Hepatocyte (in vitro differentiated cells): ENCODE data around the gene GALNTL6. TPM values are rescaled to one million over a fixed set of nuclear protein-coding genes. Genes with fewer than 3 reads are reported as not detected.
A peak's percentile ranks its signal among the peaks of the same experiment; 100 is the strongest.

Experiments
- DNase-seq: peaks from one replicate; pipeline ENCODE4 v3.0.0-alpha.2; 2016; ENCODE audit warnings: low spot score
- H2AFZ ChIP-seq: fragments of 200-600 bp; sonication (generic); 2 replicates; pipeline ENCODE4 v1.6.0; 2016; ENCODE audit warnings: antibody characterized with exemption, mild to moderate bottlenecking
- H3K27ac ChIP-seq: fragments of 200-600 bp; sonication (generic); 2 replicates; pipeline ENCODE4 v1.5.1; 2016; ENCODE audit warnings: mild to moderate bottlenecking
- H3K27me3 ChIP-seq: fragments of 200-600 bp; sonication (generic); 2 replicates; pipeline ENCODE4 v1.6.1; 2016
- H3K36me3 ChIP-seq: fragments of 200-600 bp; sonication (generic); replicated peaks from 2 replicates; pipeline ENCODE4 v1.5.1; 2016; ENCODE audit warnings: low read depth; ENCODE audit not compliant: insufficient read depth
- H3K4me1 ChIP-seq: fragments of 200-600 bp; sonication (generic); 2 replicates; pipeline ENCODE4 v1.5.1; 2016; ENCODE audit warnings: mild to moderate bottlenecking, moderate library complexity; ENCODE audit not compliant: insufficient read depth
- H3K4me2 ChIP-seq: fragments of 200-600 bp; sonication (generic); 2 replicates; pipeline ENCODE4 v1.6.0; 2016
- H3K4me3 ChIP-seq: fragments of 200-600 bp; sonication (generic); 2 replicates; pipeline ENCODE4 v1.5.1; 2016; ENCODE audit warnings: mild to moderate bottlenecking
- H3K79me2 ChIP-seq: fragments of 200-600 bp; sonication (generic); 2 replicates; pipeline ENCODE4 v1.6.0; 2017; ENCODE audit warnings: mild to moderate bottlenecking
- H3K9me2 ChIP-seq: fragments of 200-600 bp; sonication (generic); replicated peaks from 2 replicates; pipeline ENCODE4 v1.6.0; 2017; ENCODE audit warnings: mild to moderate bottlenecking; ENCODE audit not compliant: insufficient read depth
- H3K9me3 ChIP-seq: fragments of 200-600 bp; sonication (generic); 2 replicates; pipeline ENCODE4 v1.5.1; 2016; ENCODE audit warnings: low read depth, mild to moderate bottlenecking
- H4K20me1 ChIP-seq: fragments of 200-600 bp; sonication (generic); 2 replicates; pipeline ENCODE4 v1.6.0; 2016; ENCODE audit warnings: mild to moderate bottlenecking; ENCODE audit not compliant: insufficient read depth, poor library complexity, severe bottlenecking
- CTCF ChIP-seq: fragments of 200-600 bp; sonication (generic); IDR thresholded peaks from 2 replicates; pipeline ENCODE4 v1.5.1; 2016; ENCODE audit warnings: antibody characterized with exemption, mild to moderate bottlenecking; ENCODE audit not compliant: poor library complexity
- EZH2 ChIP-seq: fragments of 200-600 bp; sonication (generic); IDR thresholded peaks from 2 replicates; pipeline ENCODE4 v1.6.1; 2016; ENCODE audit warnings: antibody characterized with exemption, mild to moderate bottlenecking, borderline replicate concordance
- EZH2phosphoT487 ChIP-seq: fragments of 200-600 bp; sonication (generic); IDR thresholded peaks from one replicate; pipeline ENCODE4 v1.6.1; 2018; ENCODE audit warnings: antibody characterized with exemption, mild to moderate bottlenecking, low read depth, moderate library complexity; ENCODE audit not compliant: unreplicated experiment, severe bottlenecking
- WGBS: methylation state at CpG from one replicate; pipeline ENCODE4 v1.1.6; 2016; ENCODE audit warnings: low lambda C conversion rate; ENCODE audit errors: missing lambda C conversion rate; 5-methylcytosine and 5-hydroxymethylcytosine counted together
- polyA plus RNA-seq: library from polyadenylated mRNA; unstranded; fragments of >200 nt; fragmentation: Nextera tagmentation; extraction: Ambion mirVana; gene quantifications from 2 replicates; pipeline ENCODE4 v1.2.1, GENCODE V29; 2016
- total RNA-seq: library from RNA; depleted of rRNA; stranded (reverse); fragments of >200 nt; gene quantifications from 2 replicates; pipeline ENCODE4 v1.2.3, GENCODE V29; 2014

The GALNTL6 gene
- total and polyA plus RNA-seq, 2 experiments from 2014 or later = 0.53 to 0.74 TPM

DNA sequence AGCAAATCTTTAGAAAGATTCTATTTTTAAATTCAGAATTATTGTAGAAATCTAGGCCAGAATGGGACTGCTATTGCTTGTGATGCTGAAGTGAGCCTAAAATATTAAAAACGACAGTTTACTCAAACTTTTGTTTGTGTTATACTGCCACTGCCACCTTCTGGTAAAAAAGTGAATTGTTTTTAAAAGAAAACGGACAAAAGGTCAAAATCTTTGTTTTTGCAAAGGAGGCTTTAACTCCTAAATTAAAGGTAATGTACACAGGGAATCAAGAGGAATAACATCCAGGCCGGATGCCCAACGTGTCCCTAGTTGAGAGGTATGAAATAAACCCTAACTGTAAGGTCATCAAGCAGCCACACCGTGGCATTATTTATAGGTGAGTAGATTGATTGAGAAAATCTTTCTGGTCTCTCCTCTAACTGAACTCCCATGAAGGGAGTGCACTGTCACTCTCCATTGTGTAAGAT is 1017.1 kb downstream of the GALNTL6 start:
- DNase-seq = peak; percentile 48
- Histone ChIP-seq H3K27ac (no peak overlapping the region), H2AFZ (peak overlapping the region; percentile 32), H3K4me3 (no peak overlapping the region), H4K20me1 (no peaks in the 10 kb centered on the region), H3K79me2 (no peaks in the 10 kb centered on the region), H3K36me3 (no peaks in the 10 kb centered on the region), H3K4me1 (no peaks in the 10 kb centered on the region), H3K4me2 (no peak overlapping the region), H3K27me3 (no peaks in the 10 kb centered on the region), H3K9me2 (no peaks in the 10 kb centered on the region), H3K9me3 (no peaks in the 10 kb centered on the region)
- 9% methylated on average over 5 of the region's 5 CpGs for WGBS
- TF ChIP-seq EZH2phosphoT487 (no peak), CTCF (peak; percentile 61)

DNA sequence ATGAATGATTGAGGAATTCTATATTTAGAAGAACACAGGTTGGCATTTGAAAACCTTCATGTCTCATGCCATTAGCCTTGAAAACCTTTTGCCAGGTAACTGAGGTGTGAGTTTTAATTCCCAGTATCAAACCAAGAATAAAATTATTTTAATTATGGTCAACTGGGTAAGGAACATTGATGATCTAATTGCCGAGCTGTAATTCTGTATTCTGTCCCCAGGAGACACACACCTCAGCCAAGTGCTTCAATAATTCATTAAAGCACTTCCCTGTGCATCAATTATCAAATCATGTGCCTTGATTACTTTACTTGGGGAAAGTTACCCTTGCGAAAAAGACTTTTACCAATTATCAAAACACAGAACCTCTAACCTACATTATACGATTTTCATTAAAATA is 1023.5 kb downstream of the GALNTL6 start:
- WGBS = 91% methylated on average over 3 of the region's 3 CpGs
- H3K4me2 ChIP-seq = no peak overlapping the region
- H3K4me1 ChIP-seq = no peaks in the 10 kb centered on the region

DNA sequence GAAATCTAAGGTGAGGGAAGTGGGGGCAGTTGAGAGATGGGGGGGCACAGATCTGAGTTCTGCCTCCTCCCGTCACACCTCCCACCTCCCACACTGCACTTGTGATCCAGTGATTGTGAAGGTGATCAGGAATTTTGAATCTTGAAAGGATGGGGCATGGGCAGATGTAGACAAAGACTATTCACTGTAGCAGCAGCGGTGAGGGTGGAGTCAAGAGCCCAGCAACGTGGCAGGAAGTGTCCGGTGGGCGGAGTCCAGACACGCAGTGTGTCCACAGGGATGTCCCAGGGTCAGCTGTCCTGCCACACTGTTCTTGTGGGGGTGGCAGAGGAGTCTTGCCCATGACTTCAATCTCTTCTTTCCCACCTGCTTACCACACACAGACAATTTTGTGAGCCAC is 1024.9 kb downstream of the GALNTL6 start:
- no peak for TF ChIP-seq EZH2phosphoT487
- no peak for TF ChIP-seq CTCF
- no peak for TF ChIP-seq EZH2
- Histone ChIP-seq H3K27me3 (no peaks in the 10 kb centered on the region), H3K9me3 (no peaks in the 10 kb centered on the region), H3K79me2 (no peaks in the 10 kb centered on the region), H2AFZ (no peak overlapping the region), H3K4me1 (no peaks in the 10 kb centered on the region), H3K27ac (no peak overlapping the region), H4K20me1 (no peaks in the 10 kb centered on the region), H3K9me2 (no peaks in the 10 kb centered on the region), H3K4me3 (no peak overlapping the region), H3K36me3 (no peaks in the 10 kb centered on the region), H3K4me2 (no peak overlapping the region)
- 85% methylated on average over 6 of the region's 6 CpGs for WGBS
- no peak for DNase-seq

More for the DNA sequence above, 1023.5 kb downstream of the GALNTL6 start:
- Histone ChIP-seq H3K9me2 (no peaks in the 10 kb centered on the region), H3K27ac (no peak overlapping the region), H4K20me1 (no peaks in the 10 kb centered on the region), H3K27me3 (no peaks in the 10 kb centered on the region), H3K4me3 (no peak overlapping the region), H3K79me2 (no peaks in the 10 kb centered on the region), H2AFZ (no peak overlapping the region), H3K36me3 (no peaks in the 10 kb centered on the region), H3K9me3 (no peaks in the 10 kb centered on the region)
- TF ChIP-seq CTCF = no peak
- TF ChIP-seq EZH2phosphoT487 = no peak
- no peak for TF ChIP-seq EZH2
- no peak for DNase-seq

DNA sequence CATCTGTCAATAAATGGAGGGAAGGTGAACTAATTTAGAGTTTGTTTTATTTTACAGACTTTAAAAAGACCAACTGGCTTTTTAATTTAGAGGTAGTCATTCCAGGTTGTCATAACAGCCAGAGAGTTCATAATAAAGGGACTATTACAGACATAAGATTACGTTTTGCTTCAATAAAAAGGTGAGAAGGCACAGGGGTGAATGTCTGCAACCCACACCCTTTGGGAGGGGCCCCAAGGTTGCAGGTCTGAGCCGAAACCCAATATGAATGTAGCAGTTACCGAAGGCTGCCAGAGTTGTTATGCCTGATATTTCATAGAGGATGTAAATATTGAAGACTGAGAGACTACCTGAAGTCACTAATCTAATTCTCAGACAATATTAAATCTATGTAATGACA is 1025.7 kb downstream of the GALNTL6 start:
- H3K36me3 ChIP-seq = no peaks in the 10 kb centered on the region
- WGBS = 82% methylated on average over 3 of the region's 3 CpGs
- no peak overlapping the region for H3K4me3 ChIP-seq
- H3K9me3 ChIP-seq = no peaks in the 10 kb centered on the region
- H3K4me2 ChIP-seq = no peak overlapping the region
- H4K20me1 ChIP-seq = no peaks in the 10 kb centered on the region
- H2AFZ ChIP-seq = no peak overlapping the region
- no peak for DNase-seq
- no peak overlapping the region for H3K27ac ChIP-seq
- H3K9me2 ChIP-seq = no peaks in the 10 kb centered on the region
- no peaks in the 10 kb centered on the region for H3K4me1 ChIP-seq
- H3K79me2 ChIP-seq = no peaks in the 10 kb centered on the region
- no peak for TF ChIP-seq EZH2phosphoT487
- no peak for TF ChIP-seq EZH2
- no peak for TF ChIP-seq CTCF
- H3K27me3 ChIP-seq = no peaks in the 10 kb centered on the region
